ENCODE data around the gene UGDH. TPM values are rescaled to one million over a fixed set of nuclear protein-coding genes. Genes with fewer than 3 reads are reported as not detected.

Gene UGDH
- total and polyA plus RNA-seq, 2 of the 13 experiments (the other 11 are each of a cell fraction or from before 2014, with no cell fraction given) = 99.0 to 384 TPM

DNA sequence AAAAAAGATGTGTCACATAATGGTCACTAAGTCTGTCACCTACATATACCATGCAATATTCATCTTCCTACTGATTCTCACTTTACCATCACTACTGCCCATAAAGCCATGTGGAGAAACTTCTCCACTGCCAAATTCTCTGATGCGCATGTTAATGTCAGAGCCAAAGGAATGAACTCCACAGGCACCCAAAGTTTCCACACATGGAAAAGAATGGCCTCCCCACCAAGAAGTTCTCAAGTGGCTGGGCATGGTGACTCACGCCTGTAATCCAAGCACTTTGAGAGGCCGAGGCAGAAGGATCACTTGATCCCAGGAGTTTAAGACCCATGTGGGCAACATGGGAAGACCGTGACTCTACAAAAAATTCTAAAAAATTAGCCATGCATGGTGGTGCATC is 43.8 kb upstream of the UGDH start (continued):
- no peak for TF ChIP-seq ZNF609 (CRISPR knock-in tag; IDR thresholded peaks at IDR 0.05; ENCODE audit: borderline replicate concordance)
- no peak for TF ChIP-seq HBP1 (CRISPR knock-in tag; IDR thresholded peaks at IDR 0.05; ENCODE audit: low read depth)
- TF ChIP-seq HDAC1 (CRISPR knock-in tag; IDR thresholded peaks at IDR 0.05) = no peak

DNA sequence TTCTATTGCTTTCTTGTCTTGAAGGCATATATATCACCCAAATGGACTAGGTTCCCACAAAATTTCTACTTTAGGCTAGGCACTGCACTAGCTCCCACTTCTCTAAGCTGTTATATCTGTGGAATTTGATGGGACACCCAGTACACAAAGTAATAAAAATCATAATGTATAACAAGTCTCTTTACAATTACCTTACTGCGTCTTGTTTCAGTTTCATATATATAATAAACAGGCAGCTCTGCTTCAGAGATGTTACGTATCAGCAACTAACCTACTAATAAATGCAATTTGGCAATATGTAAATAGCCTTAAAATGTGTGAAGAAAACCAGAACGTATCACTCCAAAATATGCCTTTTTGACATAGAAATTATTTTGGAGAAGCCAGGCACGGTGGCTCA is 42.0 kb upstream of the UGDH start:
- no peaks in the 10 kb centered on the region for H3K36me3 ChIP-seq (replicated peaks in 1 of 2; ENCODE audit: control insufficient read depth in 1 of 2, insufficient read depth in 2 of 2, low read length in 2 of 2)
- no peaks in the 10 kb centered on the region for H4K20me1 ChIP-seq (ENCODE audit: insufficient read depth, low read length)
- no peak for FAIRE-seq
- H3K9ac ChIP-seq (ENCODE audit: insufficient read depth, low read depth, low read length) = no peak overlapping the region
- H3K4me2 ChIP-seq (ENCODE audit: low read depth, low read length) = no peak overlapping the region
- intact Hi-C loops (cut with micrococcal nuclease; ENCODE audit: unreplicated experiment) = no loop called here
- DNase-seq (ENCODE audit: low spot score) = no peak
- no peaks in the 10 kb centered on the region for H3K79me2 ChIP-seq (ENCODE audit: insufficient read depth, low read length)
- POLR2A ChIA-PET = interaction anchor here (1.4 to 1.5 kb wide), 2 partner anchors 10 to 44 kb away, joined by 4 to 8 read pairs; no protein-coding TSS in a partner anchor
- CTCF ChIA-PET (ENCODE audit: low intra/inter-chr PET ratio, low total read pairs) = no interaction called here
- 90% methylated on average over 4 of the region's 4 CpGs for WGBS (ENCODE audit: low lambda C conversion rate)
- H3K27me3 ChIP-seq (ENCODE audit: control insufficient read depth in 1 of 2, insufficient read depth in 2 of 2, low read length in 2 of 2) = no peaks in the 10 kb centered on the region
- peaks cover 18% of the 10 kb centered on the region for H3K4me1 ChIP-seq (ENCODE audit: insufficient read depth, low read length)
- ATAC-seq = no peak
- no peak overlapping the region for H3K27ac ChIP-seq (ENCODE audit: extremely low read length, insufficient read depth, low read length)
- no TSS peak for BruUV-seq (replicated peaks)
- no peak overlapping the region for H2AFZ ChIP-seq (ENCODE audit: low read length)
- H3K4me3 ChIP-seq (replicated peaks in 1 of 3; ENCODE audit: insufficient read depth in 1 of 3, low read depth in 2 of 3, low read length in 3 of 3) = no peak overlapping the region
- in situ Hi-C loops (cut with HindIII; ENCODE audit: extremely low pct_ligation_motif_present, low pct_unique_long_range_greater_than_20kb) = no loop called here
- H3K9me3 ChIP-seq (ENCODE audit: low read length) = no peaks in the 10 kb centered on the region
- TF ChIP-seq IRX3 (CRISPR knock-in tag; IDR thresholded peaks at IDR 0.05; ENCODE audit: borderline replicate concordance, low read depth) (no peak), MAF1 (CRISPR knock-in tag; IDR thresholded peaks at IDR 0.05; ENCODE audit: borderline replicate concordance) (no peak), ZNF569 (CRISPR knock-in tag; IDR thresholded peaks at IDR 0.05; ENCODE audit: borderline replicate concordance) (no peak), ETV5 (CRISPR knock-in tag; IDR thresholded peaks at IDR 0.05; ENCODE audit: borderline replicate concordance) (no peak), BCLAF1 (IDR thresholded peaks at IDR 0.05) (no peak)
